Stimulated activated CD4-positive, alpha-beta T cell treated with anti-CD3 and anti-CD28 coated beads, Interleukin-4, amount 100 ng/mL, for 24 hours (primary cell): ENCODE data around the gene MED15.
"Not testable (repeated sequence)": the region's sequence is repeated elsewhere in the genome, so short reads cannot be mapped to it uniquely, and the experiment has no call there.

Experiments used
- DNase-seq: peaks from one replicate; pipeline ENCODE4 v3.0.0-alpha.2; 2020

Gene MED15

GRCh38 chr22:20483771-20484170, 23.6 kb upstream of the MED15 start:
- DNase-seq: no peak

- DNase-seq: no peak
Measured at GRCh38 chr22:20484948-20485683, 22.3 kb upstream of the MED15 start.

DNA sequence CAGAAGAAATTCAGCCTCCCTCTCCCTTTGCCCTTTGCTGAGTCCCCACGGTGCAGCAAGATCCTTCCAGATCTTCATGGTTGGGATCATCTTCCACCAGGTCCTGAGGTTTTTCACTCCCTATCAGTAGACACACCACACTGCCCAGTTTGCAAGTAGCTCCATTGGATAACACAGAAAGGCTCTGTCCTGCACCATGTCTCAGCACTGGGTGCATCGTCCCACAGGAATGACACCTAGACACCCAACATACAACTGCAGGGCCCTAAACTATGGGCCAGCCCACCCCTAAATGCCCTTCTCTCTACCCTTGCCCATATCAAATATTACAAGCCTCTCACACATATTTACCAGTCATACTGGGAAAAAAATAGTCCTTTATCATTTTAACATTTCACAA, 21.2 kb upstream of the MED15 start:
- DNase-seq: no peak

DNA sequence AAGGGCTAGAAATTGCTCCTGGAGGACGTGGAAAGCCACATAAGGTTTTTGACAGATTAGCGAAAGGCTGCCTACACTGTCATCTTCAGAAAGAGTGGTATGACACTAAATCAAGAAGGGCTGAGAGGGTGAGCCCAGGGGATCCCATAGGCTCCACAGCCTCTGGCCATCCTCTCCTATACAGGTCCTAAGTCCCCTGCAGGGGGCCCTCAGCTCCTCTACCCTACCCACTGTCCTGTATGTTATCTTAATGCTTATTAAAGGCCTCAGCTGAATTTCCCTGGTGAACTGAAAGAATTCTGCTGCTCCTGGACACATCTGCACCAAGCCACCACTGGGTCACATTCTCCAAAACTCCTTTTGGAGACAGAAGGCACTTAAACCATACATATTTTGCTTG, 19.7 kb upstream of the MED15 start:
- DNase-seq: no peak

DNA sequence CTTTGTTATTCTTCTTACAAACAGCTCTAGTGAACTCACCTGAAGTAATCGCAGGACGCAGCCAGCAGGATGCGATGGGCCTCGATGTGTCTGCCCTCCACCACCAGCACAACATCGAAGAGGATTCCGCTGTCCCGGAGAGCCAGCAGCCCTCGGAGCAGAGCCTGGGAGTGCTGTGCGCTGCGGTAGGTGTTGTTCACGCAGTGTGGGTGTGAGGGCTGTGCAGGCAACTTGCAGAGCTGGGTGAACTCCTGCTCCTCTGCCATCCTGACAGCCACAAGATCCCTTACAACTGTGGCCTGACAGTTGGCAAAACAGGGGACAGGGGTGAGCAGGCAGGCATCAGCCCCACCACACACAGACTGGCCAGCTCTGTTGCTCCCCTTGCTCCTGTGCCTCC, 18.5 kb upstream of the MED15 start:
- DNase-seq: no peak

- DNase-seq: no peak
Measured at GRCh38 chr22:20490183-20490940, 17.0 kb upstream of the MED15 start.

GRCh38 chr22:20490941-20491307, 16.5 kb upstream of the MED15 start:
- no peak for DNase-seq

GRCh38 chr22:20491346-20491745, 16.1 kb upstream of the MED15 start:
- DNase-seq: no peak

DNA sequence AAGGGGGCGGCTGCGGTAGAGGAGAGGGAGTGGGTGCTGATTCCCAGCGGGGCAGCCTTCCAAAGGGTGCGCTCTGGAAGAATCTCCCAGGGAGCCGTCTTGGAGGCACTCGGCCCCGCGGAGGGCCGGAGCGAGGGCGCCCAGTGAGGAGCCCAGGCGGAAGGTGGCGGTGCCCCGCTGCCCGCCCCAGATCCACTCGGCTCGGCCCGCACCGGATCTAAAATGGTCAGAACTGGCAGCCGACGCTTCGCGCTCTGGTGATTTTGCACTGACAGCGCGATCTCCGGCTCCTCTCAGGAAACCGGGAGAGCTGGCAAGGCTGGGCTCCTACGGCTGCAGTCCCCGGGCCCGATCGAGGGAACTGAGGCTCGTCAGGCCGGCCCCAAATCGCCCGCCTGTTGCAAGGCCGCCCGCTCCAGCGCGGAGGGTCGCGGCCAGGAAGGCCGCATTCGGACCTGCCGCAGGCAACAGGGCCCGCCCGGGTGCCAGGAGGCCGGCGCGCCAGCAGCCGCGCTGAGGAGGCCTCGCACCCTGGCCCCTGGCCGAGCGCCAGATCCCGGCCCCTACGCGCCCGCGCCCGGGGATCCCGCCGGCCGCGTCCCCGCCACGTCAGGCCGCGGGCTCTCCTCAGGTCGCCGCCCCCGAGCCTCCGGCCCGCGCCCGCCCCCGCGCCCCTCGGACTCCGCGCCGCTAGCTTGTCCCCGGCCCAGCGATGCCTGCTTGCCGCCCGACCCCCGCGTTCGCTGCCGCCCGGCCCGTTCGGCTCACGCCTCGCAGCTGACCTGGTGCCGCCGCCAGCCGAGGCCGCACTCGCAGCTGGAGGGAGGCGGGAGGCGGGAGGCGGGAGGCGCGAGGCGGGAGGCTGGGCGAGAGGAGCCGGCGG, 12.2 kb upstream of the MED15 start, which contains the start of gene KLHL22:
Gene KLHL22, minus strand, starts transcription at position 818 of the 883 bp plus-strand sequence. CDS start 6,584 bp downstream, outside the sequence.
- DNase-seq: peak; percentile 18

GRCh38 chr22:20495861-20496681, 11.3 kb upstream of the MED15 start:
- peak; percentile 91 for DNase-seq

GRCh38 chr22:20497426-20497825, 10.0 kb upstream of the MED15 start:
- no peak for DNase-seq

- no peak for DNase-seq
Measured at GRCh38 chr22:20498913-20499312, 8.5 kb upstream of the MED15 start.

- no peak for DNase-seq
Measured at GRCh38 chr22:20499769-20500168, 7.6 kb upstream of the MED15 start.

GRCh38 chr22:20503816-20504215, 3.6 kb upstream of the MED15 start:
- no peak for DNase-seq

DNA sequence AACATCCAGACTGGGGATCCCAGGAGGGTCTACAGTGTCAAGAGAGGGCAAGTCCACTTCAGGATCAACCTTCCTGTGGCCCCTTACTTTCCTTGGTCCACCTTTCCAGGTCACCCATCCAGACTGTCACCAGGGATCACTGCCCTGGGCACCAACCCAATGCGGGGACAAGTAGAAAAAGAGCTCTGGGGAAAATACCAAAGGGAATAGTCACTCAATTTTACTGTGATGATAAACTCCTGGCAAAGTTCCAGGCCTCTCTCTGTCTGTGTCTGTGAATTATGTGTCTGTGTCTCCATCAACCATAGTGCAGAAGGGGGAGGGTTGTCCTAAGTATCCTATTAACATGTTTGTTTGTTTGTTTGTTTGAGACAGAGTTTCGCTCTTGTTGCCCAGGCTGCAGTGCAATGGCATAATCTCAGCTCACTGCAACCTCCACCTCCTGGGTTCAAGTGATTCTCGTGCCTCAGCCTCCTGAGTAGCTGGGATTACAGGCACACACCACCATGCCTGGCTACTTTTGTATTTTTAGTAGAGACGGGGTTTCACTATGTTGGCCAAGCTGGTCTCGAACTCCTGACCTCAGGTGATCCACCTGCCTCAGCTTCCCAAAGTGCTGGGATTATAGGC, 3.0 kb upstream of the MED15 start:
- not testable (repeated sequence) for DNase-seq

DNA sequence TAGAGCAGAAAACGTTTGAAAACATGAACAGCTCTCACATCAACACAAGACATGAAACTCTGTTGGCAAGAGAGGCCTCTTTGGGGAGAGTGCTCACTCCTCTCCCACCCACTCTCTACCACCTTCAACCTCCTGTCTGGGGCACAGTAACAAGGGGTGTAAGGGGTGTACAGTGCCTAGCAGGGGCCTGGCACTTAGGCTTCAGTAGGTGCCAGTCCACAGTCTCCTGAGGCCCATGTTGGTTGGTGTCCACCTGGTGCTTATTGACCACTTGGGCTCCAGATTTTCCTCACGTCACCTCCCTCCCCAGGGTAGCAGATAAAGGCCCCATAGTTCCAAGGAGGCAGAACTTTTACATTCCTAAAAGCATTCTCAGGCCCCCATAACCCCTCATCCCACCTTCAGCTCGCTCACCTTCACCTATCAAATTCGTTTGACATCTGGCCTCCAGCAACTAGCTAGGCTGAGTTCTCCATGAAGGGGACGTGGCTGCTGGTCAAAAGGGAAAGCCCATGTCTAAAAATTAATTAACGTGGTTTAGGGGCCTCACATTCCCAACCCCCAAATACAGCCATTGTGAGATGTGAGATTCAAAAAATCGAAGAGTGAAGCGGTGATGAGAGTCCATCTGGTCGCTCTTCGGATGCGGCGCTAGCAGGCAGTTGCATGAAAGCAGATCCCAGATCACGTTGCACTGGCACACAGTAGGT, 712 bp upstream of the MED15 start:
- DNase-seq: no peak

- DNase-seq: not testable (repeated sequence)
Measured at GRCh38 chr22:20508067-20508755, 801 bp downstream of the MED15 start.

- DNase-seq: no peak
Measured at GRCh38 chr22:20508815-20509271, 1.4 kb downstream of the MED15 start.

DNA sequence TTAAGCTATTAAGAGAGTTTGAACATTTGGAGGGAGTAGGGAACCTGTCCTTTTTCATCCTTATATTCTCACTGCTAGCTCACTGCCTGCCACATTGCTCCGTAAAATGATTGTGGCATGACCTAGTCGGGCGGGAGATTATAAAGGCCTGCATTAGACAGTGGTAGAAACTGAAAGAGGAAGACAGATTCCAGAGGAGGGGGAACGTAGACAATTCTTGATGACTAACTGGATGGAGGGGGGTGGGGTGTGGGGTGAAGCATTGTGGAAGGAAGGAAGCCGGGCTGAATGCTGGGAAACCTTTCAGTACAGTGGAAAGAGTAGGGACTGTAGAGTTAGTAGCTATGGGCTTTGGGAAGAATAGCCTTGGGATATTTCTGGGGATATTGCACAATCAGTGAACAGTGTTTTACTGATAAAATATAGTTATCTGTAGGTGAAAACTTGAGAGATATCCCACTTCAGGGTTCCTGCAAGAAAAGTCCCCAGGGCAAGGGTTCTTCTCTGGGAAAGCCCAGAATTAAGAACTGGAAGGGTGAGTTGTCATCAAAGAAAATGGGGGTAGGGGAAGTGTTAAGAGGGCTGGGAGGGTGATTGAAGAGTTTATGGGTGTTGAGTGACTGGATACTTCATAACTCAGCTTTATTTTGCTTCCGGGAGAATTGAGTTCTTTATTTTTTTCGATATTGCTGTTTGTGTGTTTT, 2.1 kb downstream of the MED15 start:
- DNase-seq: peak; percentile 71
